Measurements from ENCODE around the gene MOSMO.

- no peak for TF ChIP-seq EZH2 (IDR thresholded peaks at IDR 0.05; ENCODE audit: insufficient read depth, poor library complexity, severe bottlenecking)
- TF ChIP-seq EZH2phosphoT487 (IDR thresholded peaks at IDR 0.05; ENCODE audit: insufficient read depth, low read depth): no peak
Observed at GRCh38 chr16:22018559-22018958, 10.6 kb downstream of the MOSMO start.
